Stimulated activated CD4-positive, alpha-beta T cell treated with anti-CD3 and anti-CD28 coated beads, TNF-alpha, amount 100 ng/mL, for 1 hour (primary cell): ENCODE data around the gene CPD.

Experiments used
- DNase-seq, 3 donors: peaks; one replicate each; pipeline ENCODE4 v3.0.0-alpha.2; 2020; ENCODE audit warnings: low read depth in 3 of 3, low spot score in 1 of 3

CPD gene

GRCh38 chr17:30352240-30352814, 26.4 kb upstream of the CPD start:
- no peak for DNase-seq

GRCh38 chr17:30354701-30355100, 24.0 kb upstream of the CPD start:
- DNase-seq: no peak

DNA sequence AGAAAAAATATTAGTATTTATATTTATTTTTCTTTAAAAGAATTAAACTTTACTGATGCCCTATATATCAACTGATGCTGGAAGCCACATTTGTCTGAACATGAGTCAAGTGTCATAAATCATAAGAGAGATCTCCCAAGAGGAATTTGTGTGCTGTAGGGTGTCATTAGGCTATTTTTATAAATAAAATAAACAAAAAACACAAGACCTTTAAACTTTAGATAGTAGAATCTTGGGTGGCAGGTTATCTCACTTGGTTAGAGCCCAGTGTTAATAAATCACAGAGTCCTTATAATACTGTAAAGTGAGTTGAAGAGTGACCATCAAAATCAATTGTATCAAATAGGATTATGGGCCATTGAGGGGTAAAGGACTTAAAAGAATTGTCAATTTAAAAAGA, 21.3 kb upstream of the CPD start:
- no peak for DNase-seq

DNA sequence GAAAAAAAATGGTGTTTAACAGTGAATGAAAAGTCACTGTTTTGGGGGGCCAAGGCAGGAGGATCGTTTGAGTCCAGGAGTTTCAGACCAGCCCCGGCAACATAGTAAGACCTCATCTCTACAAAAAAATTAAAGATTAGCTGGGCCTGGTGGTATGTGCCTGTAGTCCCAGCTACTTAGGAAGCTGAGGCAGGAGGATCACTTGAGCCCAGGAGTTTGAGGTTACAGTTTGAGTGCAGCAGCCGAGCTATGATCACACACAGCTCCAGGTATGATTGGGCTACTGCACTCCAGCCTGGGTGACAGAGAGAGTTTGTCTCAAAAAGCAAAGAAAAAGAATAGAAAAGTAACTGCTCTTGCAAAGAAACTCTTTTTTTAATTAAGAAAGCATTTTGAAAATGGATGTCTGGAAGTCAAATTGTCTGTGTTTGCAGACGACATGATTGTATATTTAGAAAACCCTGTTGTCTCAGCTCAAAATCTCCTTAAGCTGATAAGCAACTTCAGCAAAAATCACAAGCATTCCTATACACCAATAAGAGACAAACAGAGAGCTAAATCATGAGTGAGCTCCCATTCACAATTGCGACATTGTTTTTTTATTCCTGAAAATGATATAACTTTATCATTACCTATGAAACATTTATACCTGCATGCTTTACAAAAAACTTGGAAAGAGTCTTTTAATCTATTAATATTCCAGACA, 20.5 kb upstream of the CPD start:
- no peak for DNase-seq

GRCh38 chr17:30360086-30360808, 18.5 kb upstream of the CPD start:
- no peak for DNase-seq

DNA sequence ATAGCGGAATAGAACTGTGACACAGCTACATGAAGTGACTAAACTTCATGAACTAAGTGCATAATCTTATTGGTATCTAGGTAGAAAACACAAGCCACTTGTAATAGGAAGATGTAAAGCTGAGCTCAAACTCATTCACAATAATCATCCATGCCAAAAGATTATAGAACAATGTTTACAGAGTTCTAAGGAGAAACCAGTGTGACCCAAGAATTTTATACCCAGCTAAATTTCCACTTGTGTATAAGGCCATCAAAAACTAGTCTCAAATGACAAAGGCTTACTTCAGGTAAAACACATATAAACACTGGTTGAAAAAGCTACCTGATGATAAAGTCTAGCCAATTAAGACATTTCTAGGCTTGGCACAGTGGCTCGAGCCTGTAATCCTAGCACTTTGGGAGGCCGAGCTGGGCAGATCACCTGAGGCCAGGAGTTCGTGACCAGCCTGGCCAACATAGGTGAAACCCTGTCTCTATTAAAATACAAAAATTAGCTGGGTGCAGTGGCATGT, 16.9 kb upstream of the CPD start:
- DNase-seq: no peak

GRCh38 chr17:30363715-30364202, 15.0 kb upstream of the CPD start:
- peak; percentile 46 to 60 (median 57) for DNase-seq

- DNase-seq: no peak
Observed at GRCh38 chr17:30366536-30366935, 12.2 kb upstream of the CPD start.

- no peak for DNase-seq
Observed at GRCh38 chr17:30368912-30369720, 9.6 kb upstream of the CPD start.

- DNase-seq: no peak
Observed at GRCh38 chr17:30369995-30370394, 8.7 kb upstream of the CPD start.

GRCh38 chr17:30372755-30373154, 6.0 kb upstream of the CPD start:
- no peak for DNase-seq

DNA sequence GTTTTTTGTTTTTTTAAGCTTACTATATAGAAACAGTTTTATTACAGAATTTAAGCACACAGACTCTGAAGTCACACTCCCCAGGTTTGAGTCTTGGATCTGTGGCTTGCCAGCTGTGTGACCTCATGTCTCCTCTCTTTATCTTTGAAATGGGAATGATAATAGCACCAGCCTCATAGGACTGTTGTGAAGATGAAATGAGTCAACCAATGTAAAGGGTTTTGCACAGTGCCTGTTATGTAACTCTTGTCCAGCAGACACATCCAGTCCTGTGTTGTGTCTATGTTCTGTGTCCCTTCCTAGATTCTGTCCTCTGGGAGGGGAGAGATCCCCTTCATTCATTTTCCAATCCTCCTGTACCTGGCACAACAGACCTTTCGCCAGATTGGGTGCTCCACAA, 3.1 kb upstream of the CPD start:
- DNase-seq: no peak

DNA sequence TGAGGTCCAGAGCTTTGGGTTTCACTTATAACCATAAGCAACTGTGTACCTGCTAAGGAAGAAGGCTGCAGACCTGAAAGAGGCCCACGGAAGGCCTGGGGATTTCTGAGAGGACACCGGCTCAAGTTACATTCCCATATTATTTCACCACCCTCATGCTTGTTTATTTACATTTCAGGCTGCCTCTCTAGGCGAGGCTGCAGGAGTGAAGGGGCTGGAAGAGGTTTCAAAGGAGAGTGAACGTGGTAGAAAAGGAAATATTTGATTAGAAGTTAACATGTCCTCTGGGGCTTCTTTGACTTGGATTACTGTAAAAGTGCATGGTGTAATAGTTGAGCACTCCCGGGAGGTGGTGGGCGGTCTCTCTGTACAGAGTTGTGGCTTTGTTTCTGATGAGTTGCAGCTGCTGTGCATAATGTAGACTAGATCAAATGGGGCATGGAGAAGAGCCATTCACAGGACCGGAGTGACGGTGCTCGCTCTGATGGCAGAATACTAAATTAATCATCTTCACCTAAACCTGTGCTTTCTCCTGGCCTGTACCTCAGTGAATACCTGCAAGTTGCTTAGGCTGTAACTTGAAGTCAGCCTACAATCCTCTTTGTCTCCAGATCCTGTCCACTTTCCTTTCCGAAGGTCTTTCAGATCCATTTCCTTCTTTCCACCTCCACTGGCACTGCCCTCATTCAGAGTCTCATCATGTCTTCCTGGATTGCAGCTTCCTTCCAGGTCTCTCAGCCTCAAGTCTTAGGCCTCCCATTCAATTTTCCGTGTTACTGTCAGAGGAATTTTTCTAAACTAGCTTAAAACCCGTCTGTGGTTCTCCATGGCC, 1.9 kb upstream of the CPD start:
- peak in 1 of 3 donors; percentile 35 for DNase-seq

DNA sequence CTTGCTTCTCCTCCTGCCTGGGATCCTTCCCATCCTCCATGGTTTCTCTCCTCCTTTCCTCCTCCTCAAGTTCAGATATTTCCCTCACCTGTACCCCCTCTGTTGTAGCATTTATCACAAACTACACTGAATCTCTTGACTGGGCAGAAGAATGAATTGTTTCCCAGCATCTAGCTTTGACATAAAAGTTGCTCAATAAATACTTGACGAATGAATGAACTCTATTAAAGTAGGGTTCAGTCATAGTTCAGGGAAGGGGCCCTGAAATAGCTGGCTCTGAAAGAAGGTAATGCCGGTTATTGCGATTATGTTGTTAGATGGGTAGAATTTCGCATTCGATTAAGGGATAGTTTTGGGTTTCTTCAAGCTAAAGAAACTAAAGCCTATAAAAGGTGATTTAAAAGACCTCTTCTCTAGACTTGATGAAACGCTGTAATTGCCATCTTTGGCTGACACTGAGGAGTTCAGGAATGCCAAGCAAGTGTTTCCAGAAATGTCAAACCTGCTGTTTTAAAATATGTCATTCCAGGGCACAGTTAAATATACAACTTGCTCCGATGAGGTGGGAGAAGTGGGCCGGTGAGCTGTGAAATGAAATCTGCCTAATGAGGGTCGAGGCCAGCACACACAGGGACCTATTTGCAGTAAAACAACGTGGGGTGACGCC, 1.0 kb upstream of the CPD start:
- no peak for DNase-seq

GRCh38 chr17:30378241-30378824, 394 bp upstream of the CPD start:
- peak in 2 of 3 donors; percentile 15 to 38 for DNase-seq

DNA sequence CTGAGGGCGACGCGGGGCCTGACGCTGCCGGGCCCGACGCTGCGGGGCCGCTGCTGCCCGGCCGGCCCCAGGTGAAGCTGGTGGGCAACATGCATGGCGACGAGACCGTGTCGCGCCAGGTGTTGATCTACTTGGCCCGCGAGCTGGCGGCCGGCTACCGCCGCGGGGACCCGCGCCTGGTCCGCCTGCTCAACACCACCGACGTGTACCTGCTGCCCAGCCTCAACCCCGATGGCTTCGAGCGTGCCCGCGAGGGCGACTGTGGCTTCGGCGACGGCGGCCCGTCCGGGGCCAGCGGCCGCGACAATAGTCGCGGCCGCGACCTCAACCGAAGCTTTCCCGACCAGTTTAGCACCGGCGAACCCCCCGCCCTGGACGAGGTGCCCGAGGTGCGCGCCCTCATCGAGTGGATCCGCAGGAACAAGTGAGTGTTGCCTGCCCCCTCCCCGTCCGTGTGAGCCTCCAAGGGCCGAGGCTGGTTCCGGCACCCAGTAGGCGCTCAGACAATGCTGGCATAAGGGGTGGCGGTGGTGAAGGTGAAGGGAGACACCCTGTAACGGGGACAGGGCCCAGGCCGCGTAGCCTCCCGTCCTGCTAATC, 676 bp downstream of the CPD start:
- no peak for DNase-seq

DNA sequence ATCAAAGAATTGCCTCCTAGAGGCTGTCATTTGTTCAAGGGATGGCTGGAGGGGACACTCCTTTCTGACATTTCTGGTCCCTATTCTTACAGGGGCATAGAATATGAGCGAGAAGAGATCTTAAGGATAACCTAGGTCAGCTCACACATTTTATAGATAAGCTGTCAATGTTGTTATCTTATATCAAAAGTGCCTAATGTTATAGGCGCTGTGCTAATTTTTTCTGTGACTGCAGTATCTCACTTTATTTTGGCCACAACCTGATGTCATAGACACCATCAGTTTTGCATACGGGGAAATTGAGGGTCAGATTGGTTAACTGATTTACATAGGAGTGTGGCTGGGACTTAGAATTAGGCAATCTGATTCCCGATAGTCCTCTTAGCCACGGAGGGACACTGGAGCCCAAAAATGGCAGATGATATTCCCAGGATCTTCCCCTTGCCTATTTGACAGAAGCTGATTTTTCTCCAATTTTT, 1.2 kb downstream of the CPD start:
- DNase-seq: no peak

DNA sequence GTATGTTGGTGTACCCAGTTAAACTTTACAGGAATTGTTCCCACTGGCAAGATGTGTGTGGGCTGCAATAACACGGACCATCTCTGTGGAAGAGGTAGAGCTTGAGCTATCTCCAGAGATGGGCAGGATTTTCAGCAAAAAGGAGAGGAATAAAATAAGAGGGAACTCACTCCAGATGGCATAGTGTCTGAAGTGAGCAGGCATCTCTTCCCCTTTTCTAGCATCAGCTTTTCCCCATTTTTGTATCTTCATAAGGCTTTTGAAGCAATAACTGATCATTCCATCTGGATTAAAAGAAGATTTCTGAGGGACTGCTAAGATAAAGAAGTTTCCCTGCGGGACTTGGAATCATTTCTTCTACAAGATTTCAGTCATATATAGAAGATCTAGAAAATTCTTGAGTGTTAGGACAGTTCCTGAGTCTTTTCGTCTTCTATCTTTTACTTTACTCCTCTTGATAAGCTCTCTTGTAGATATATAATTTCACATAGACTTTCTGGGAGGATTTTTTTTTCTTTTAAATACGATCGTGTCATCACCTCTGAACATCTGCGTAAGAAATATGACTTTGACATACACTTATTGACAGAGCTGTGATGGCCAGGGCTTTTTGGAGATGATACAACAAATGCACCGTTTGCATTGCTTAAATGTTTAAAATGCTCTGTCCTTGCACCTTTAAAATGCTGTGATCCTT, 2.1 kb downstream of the CPD start:
- DNase-seq: no peak
